Activated T-helper 1 cell treated with anti-CD3 and anti-CD28 coated beads, Interleukin-12 subunit alpha, Interleukin-12 subunit beta, Interleukin-2, Interleukin-4 antibody, amounts not matched to agents 30 ng/mL and 10 ng/mL and 1 ng/mL, durations not matched to agents 14 hours and 24 hours and 36 hours (primary cell): ENCODE measurements around the gene MICAL2. TPM values are rescaled to one million over a fixed set of nuclear protein-coding genes. Genes with fewer than 3 reads are reported as not detected.

ENCODE experiments used
- DNase-seq: peaks from one replicate; pipeline ENCODE4 v3.0.0; 2021; ENCODE audit warnings: low spot score
- H3K27ac Mint-ChIP-seq: one replicate; pipeline ENCODE4 v1.8.0; 2021; ENCODE audit warnings: mild to moderate bottlenecking, mixed read lengths
- H3K27me3 Mint-ChIP-seq: one replicate; pipeline ENCODE4 v1.8.0; 2022; ENCODE audit warnings: mild to moderate bottlenecking, moderate library complexity, mixed read lengths; ENCODE audit not compliant: insufficient read depth
- H3K36me3 Mint-ChIP-seq: one replicate; pipeline ENCODE4 v1.8.0; 2021; ENCODE audit warnings: low read depth, mixed read lengths
- H3K4me1 Mint-ChIP-seq: one replicate; pipeline ENCODE4 v1.8.0; 2021; ENCODE audit warnings: low read depth, mixed read lengths
- H3K4me3 Mint-ChIP-seq: one replicate; pipeline ENCODE4 v1.8.0; 2021; ENCODE audit warnings: mild to moderate bottlenecking, moderate library complexity, mixed read lengths
- H3K9me3 Mint-ChIP-seq: one replicate; pipeline ENCODE4 v1.8.0; 2021; ENCODE audit warnings: mixed read lengths
- intact Hi-C: fragments of 100-400 bp; cut with micrococcal nuclease; formaldehyde crosslinking; loops from one replicate; pipeline ENCODE4 v1.15.1; 2024
- total RNA-seq: library from RNA; stranded (reverse); gene quantifications from 2 replicates; pipeline ENCODE4 v1.2.3, GENCODE V29; 2022

The MICAL2 gene
- total RNA-seq, 1 donor from 2014 or later: 595 TPM

- intact Hi-C loops: no loop called here
- Mint-ChIP-seq H3K4me3 (peak overlapping the region; percentile 10), H3K27me3 (no peaks in the 10 kb centered on the region), H3K27ac (peak overlapping the region; percentile 91), H3K9me3 (no peaks in the 10 kb centered on the region), H3K4me1 (peaks cover 34% of the 10 kb centered on the region), H3K36me3 (peaks cover 70% of the 10 kb centered on the region)
- no peak for DNase-seq
These were observed 131.7 kb downstream of the MICAL2 start for GRCh38 chr11:12241971-12242672.

GRCh38 chr11:12242966-12243365 lies 132.6 kb downstream of the MICAL2 start:
- H3K27ac Mint-ChIP-seq: peak overlapping the region; percentile 91
- H3K27me3 Mint-ChIP-seq: no peaks in the 10 kb centered on the region
- no peak for DNase-seq
- H3K9me3 Mint-ChIP-seq: no peaks in the 10 kb centered on the region
- H3K4me3 Mint-ChIP-seq: peak overlapping the region; percentile 10
- H3K4me1 Mint-ChIP-seq: peaks cover 33% of the 10 kb centered on the region
- intact Hi-C loops: no loop called here
- peaks cover 74% of the 10 kb centered on the region for H3K36me3 Mint-ChIP-seq

GRCh38 chr11:12243486-12243885 lies 133.1 kb downstream of the MICAL2 start:
- H3K4me3 Mint-ChIP-seq: no peak overlapping the region
- H3K36me3 Mint-ChIP-seq: peaks cover 73% of the 10 kb centered on the region
- no peaks in the 10 kb centered on the region for H3K27me3 Mint-ChIP-seq
- H3K4me1 Mint-ChIP-seq: peaks cover 29% of the 10 kb centered on the region
- DNase-seq: no peak
- H3K9me3 Mint-ChIP-seq: no peaks in the 10 kb centered on the region
- intact Hi-C loops: no loop called here
- peak overlapping the region; percentile 91 for H3K27ac Mint-ChIP-seq

- Mint-ChIP-seq H3K27me3 (no peaks in the 10 kb centered on the region), H3K4me1 (peaks cover 29% of the 10 kb centered on the region), H3K4me3 (no peak overlapping the region), H3K9me3 (no peaks in the 10 kb centered on the region), H3K36me3 (peaks cover 74% of the 10 kb centered on the region), H3K27ac (peak overlapping the region; percentile 59)
- intact Hi-C loops: no loop called here
- no peak for DNase-seq
These were observed 133.6 kb downstream of the MICAL2 start for GRCh38 chr11:12243911-12244550.

DNA sequence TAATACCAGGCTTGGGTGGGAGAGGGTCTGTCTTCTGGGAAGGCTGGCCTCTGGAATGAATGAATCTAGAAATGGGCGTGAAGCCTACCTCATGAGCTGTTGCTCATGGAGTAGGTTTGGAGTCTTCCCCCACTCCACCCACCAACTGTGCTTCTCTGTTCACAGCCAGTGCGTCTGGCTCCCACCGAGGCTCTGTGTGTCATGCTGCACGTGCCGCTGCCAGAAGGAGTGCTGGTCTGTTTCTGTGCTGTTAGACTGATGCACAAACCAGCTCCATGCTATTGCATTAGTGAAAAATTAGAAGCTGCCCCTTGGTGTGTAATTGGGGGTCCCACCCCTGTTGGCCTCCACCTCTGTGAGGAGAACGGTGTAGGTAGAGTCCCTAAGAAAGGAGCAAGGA lies 134.7 kb downstream of the MICAL2 start:
- Mint-ChIP-seq H3K4me3 (no peak overlapping the region), H3K36me3 (peaks cover 72% of the 10 kb centered on the region), H3K9me3 (no peaks in the 10 kb centered on the region), H3K27me3 (no peaks in the 10 kb centered on the region), H3K4me1 (peaks cover 29% of the 10 kb centered on the region), H3K27ac (no peak overlapping the region)
- no peak for DNase-seq
- intact Hi-C loops: no loop called here

GRCh38 chr11:12245549-12246016 lies 135.2 kb downstream of the MICAL2 start:
- no peak overlapping the region for H3K4me3 Mint-ChIP-seq
- no peaks in the 10 kb centered on the region for H3K27me3 Mint-ChIP-seq

DNA sequence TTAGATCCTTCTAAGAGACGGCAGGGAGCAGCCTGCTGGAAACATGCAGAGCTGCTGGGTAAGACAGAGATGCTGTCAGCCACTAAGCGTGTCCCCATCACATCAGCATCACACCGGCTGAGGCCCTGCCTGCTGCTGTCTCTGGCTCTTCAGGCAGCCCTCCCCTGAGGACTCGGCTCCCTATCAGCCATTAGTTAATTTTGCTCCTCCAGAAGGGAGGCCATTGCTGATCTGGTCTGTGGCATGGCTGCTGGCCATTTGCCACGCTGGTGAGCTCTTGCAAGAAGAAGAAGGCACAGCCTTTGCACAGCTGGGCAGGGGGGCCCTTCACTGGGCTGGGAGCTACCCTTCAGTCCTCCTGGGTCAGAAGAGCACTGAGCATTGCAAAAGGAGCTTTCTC lies 135.8 kb downstream of the MICAL2 start:
- no peaks in the 10 kb centered on the region for H3K9me3 Mint-ChIP-seq
- H3K27ac Mint-ChIP-seq: no peak overlapping the region
- no peak overlapping the region for H3K4me3 Mint-ChIP-seq
- H3K27me3 Mint-ChIP-seq: no peaks in the 10 kb centered on the region
- DNase-seq: no peak
- intact Hi-C loops: no loop called here
- H3K4me1 Mint-ChIP-seq: peaks cover 25% of the 10 kb centered on the region
- H3K36me3 Mint-ChIP-seq: peaks cover 66% of the 10 kb centered on the region

More at GRCh38 chr11:12245549-12246016, 135.2 kb downstream of the MICAL2 start:
- Mint-ChIP-seq H3K4me1 (peaks cover 29% of the 10 kb centered on the region), H3K9me3 (no peaks in the 10 kb centered on the region), H3K36me3 (peaks cover 67% of the 10 kb centered on the region), H3K27ac (no peak overlapping the region)
- no peak for DNase-seq
- intact Hi-C loops: no loop called here

DNA sequence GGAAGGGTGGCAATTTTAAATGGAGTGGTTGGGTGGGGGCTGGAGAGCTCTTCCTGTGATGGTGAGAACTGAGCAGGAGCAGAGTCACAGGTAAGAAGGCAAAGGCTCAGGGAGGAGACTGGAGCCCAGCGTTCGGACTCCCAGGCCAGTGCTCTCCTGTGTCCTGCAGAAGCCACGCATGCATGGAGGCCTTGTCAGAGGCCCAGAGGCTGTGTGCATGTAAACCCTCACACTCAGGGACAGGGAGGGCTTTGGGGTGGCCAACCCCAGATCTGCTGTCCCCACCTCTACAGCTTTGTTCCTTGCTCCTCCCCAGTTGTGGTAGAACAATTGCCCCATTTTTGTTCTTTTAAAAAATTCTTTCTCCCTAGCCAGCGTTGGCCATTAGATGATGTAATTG lies 136.6 kb downstream of the MICAL2 start:
- Mint-ChIP-seq H3K4me3 (no peak overlapping the region), H3K36me3 (peaks cover 59% of the 10 kb centered on the region), H3K9me3 (no peaks in the 10 kb centered on the region), H3K27me3 (no peaks in the 10 kb centered on the region), H3K27ac (no peak overlapping the region), H3K4me1 (peaks cover 16% of the 10 kb centered on the region)
- intact Hi-C loops: no loop called here
- DNase-seq: no peak

DNA sequence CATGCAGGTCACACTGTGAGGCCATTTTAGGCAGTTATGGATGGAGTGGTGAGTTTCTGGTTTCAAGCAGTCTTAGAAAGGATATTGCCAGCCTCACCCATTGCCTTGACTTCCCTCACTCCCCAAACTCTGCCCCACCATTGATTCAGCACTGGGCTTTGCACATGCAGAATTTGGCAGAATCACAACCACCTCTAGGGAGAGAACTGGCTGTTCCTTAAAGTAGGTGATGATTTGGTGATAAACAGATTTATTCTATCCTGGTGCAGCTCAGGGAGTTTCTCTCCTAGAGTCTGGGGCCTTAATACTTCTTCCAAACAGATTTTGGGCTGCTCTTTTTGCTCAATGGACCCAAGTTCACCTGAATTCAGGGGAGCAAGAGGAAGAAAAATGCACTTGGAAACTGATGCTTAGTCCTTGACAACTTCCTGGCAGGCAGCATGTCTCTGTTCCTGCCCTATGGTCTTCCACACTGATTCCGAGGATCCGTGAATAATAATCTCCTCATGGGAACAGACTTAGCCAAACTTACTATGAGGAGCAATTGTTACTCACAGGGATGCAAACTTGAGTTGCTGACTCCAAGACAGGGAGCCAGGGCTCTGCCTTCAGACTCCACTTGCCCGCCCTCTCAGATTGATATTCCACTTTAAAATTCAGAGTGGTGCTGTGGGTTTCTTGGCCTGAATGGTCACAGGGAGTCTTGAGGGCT lies 137.3 kb downstream of the MICAL2 start:
- intact Hi-C loops: no loop called here
- H3K27me3 Mint-ChIP-seq: no peaks in the 10 kb centered on the region
- no peak for DNase-seq
- H3K36me3 Mint-ChIP-seq: peaks cover 53% of the 10 kb centered on the region
- peak overlapping the region; percentile 52 for H3K27ac Mint-ChIP-seq
- H3K4me3 Mint-ChIP-seq: no peak overlapping the region
- no peaks in the 10 kb centered on the region for H3K9me3 Mint-ChIP-seq
- peaks cover 9% of the 10 kb centered on the region for H3K4me1 Mint-ChIP-seq

DNA sequence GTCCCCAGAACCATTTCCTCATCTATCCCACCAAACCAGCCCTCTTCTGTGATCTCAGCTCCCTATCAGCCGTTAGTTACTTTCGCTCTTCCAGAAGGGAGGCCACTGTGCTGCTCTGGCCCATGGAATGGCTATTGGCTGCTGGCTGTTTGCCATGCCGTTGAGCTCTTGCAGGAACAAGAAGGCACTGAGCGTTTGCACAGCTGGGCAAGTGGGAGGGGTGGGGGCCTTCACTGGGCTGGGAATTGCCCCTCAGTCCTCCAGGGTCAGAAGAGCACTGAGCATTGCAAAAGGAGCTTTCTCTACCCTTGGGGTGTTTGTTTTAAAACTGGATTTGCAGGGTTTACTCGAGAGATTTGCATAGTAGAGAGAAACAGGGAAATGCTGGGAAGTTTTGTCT lies 137.9 kb downstream of the MICAL2 start:
- Mint-ChIP-seq H3K36me3 (peaks cover 47% of the 10 kb centered on the region), H3K27me3 (no peaks in the 10 kb centered on the region), H3K4me1 (peaks cover 3% of the 10 kb centered on the region), H3K4me3 (no peak overlapping the region), H3K27ac (no peak overlapping the region), H3K9me3 (no peaks in the 10 kb centered on the region)
- intact Hi-C loops: no loop called here
- DNase-seq: no peak

GRCh38 chr11:12249590-12250260 lies 139.3 kb downstream of the MICAL2 start:
- no peak for DNase-seq
- Mint-ChIP-seq H3K9me3 (no peaks in the 10 kb centered on the region), H3K27me3 (no peaks in the 10 kb centered on the region), H3K36me3 (peaks cover 38% of the 10 kb centered on the region), H3K27ac (no peak overlapping the region), H3K4me1 (no peaks in the 10 kb centered on the region), H3K4me3 (no peak overlapping the region)
- intact Hi-C loops: no loop called here

DNA sequence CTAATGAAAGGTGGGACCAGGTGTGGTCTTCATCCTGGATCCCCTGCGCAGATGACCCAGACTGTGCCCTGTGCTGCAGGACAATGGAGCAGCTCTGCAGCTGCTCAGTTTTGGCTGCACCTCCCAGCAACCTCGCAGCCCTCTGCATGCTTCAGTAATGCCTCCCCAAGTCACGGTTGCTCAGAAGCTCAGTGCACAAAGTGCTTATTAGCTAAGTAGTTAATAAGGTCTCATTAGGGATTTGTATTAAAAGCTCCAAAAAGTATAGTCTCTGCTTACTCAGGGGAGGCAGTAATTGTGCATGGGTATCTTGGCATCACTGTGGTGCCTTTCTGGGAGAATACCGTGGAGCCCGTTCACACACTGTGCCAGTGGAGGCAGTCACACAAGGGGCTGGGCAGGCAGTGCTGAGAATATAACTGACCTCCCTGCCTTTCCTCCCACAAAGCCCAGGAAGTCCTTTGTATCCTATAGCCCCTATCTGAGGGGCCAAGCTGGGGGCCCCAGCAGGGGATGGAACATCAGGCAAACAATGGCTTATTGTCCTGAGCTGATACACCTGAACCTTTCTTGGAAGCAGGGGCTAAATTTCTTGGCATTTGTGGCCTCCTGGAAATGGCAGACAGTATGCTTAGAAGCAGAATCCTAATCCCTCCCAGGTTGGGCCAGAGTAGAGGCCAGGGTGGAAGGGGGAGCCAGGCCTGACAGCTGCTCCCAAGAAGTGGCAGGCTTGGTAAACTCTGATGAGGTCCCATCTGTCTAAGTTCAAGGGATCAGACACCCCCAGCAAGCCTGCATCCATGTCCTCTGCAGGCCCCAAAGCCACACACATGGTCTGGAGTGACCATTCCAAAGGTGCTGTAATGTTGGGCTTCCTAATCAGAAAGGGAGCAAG lies 141.5 kb downstream of the MICAL2 start:
- intact Hi-C loops: no loop called here
- Mint-ChIP-seq H3K9me3 (no peaks in the 10 kb centered on the region), H3K36me3 (peaks cover 33% of the 10 kb centered on the region), H3K27me3 (no peaks in the 10 kb centered on the region), H3K27ac (no peak overlapping the region), H3K4me3 (no peak overlapping the region), H3K4me1 (no peaks in the 10 kb centered on the region)
- no peak for DNase-seq
